Measurements from ENCODE around the gene DVL2. TPM values are rescaled to one million over a fixed set of nuclear protein-coding genes. Genes with fewer than 3 reads are reported as not detected.

DVL2 gene
- total RNA-seq, 2 experiments from 2014 or later: 62.1 to 67.3 TPM

DNA sequence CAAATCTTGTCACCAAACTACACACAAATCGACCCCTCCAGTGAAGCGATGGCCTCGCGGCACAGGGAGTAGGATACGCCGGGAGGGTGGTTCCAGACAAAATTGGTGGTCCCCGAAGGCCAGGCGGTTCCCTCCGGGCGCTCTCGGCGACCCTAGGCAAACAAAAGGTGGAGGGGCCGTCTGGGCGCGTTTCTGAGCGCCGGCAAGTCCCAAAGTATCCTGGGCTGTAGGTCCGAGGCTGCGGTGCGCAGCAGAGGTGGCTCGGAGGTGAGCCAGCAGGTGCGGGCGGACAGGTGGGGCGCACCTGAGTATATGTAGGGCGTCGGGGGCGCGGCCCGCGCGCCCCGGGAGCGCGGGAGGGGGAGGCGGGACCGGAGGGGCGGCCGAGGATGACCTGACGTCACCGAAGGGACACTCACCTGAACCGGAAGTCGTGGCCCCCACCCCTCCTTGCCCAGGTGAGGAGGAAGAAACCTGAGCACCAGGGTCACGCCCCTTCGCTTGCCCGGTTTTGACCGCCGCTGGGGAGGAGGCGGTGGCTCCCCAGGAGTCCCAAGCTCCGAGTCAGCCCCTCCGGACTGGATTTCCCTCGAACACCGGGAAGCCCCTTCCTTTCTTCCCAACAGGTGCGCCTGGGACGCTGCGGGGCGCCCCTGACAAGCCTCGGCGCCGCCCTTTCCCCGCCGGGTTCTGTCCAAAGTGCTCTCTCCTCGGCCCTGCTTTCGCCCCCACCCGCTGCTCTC lies 28.0 kb upstream of the DVL2 start, which contains the start of gene CLDN7:
TSS of gene CLDN7 (minus strand) at position 287 of the 743 bp plus-strand sequence. CDS start 435 bp downstream, outside the sequence.
- Mint-ChIP-seq H3K27me3 (peaks cover 28% of the 10 kb centered on the region), H3K9me3 (no peaks in the 10 kb centered on the region), H3K4me3 (peak within 1 kb of the TSS; percentile 77), H3K27ac (peak within 1 kb of the TSS; percentile 53), H3K36me3 (no peaks in the 10 kb centered on the region), H3K4me1 (peaks cover 22% of the 10 kb centered on the region)
- ATAC-seq (ENCODE audit: low read depth) (no peak), DNase-seq (peak; percentile 39)
- POLR2A ChIA-PET: interaction anchor here (1.1 kb wide), 1 partner anchor 11 kb away, joined by 5 read pairs; the partner anchor contains the start of gene CTDNEP1

DNA sequence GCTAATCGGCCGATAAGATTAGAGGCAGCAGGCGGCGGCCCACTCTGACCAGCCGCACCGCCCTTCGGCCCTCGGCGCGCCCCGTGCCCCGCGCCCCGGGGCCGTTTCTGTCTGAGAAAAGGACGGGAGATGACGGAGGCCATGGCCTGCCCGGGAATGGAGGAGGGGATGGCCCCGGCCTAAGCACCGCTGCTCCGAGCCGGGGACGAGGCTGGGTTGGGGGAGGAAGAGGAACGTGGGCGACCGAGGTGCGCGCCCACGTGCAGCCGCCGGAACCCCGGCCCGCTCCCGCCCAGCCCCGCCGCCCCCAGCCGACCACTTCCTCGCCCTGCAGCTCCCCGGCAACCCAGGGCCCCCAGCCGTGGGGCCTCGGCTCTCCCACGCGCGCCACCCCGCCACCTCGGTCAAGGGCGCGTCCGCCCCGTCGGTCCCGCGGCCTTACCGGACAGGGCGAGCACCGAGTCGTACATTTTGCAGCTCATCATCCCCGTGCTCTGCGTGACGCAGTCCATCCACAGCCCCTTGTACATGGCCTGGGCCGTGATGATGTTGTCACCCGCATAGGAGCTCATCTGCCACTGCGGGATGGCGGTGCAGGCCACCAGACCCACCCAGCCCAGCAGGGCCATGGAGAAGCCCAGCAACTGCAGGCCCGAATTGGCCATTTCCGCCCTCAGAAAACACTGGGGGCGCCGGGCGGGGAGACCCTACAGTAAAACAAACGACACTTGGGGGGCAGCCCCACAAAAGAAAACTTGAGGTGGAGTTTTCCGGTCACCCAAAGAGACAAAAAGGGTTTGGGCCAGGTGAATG lies 27.3 kb upstream of the DVL2 start:
- peak overlapping the region; percentile 51 for H3K27ac Mint-ChIP-seq
- peaks cover 20% of the 10 kb centered on the region for H3K4me1 Mint-ChIP-seq
- peak; percentile 38 for ATAC-seq (ENCODE audit: low read depth)
- H3K36me3 Mint-ChIP-seq: no peaks in the 10 kb centered on the region
- H3K9me3 Mint-ChIP-seq: no peaks in the 10 kb centered on the region
- POLR2A ChIA-PET: interaction anchor here (0.7 to 1.1 kb wide), 2 partner anchors 10 to 41 kb away, joined by 3 to 5 read pairs; partner anchors contain the start of gene CTDNEP1
- peak overlapping the region; percentile 70 for H3K4me3 Mint-ChIP-seq
- H3K27me3 Mint-ChIP-seq: peaks cover 26% of the 10 kb centered on the region
- DNase-seq: peak; percentile 64

DNA sequence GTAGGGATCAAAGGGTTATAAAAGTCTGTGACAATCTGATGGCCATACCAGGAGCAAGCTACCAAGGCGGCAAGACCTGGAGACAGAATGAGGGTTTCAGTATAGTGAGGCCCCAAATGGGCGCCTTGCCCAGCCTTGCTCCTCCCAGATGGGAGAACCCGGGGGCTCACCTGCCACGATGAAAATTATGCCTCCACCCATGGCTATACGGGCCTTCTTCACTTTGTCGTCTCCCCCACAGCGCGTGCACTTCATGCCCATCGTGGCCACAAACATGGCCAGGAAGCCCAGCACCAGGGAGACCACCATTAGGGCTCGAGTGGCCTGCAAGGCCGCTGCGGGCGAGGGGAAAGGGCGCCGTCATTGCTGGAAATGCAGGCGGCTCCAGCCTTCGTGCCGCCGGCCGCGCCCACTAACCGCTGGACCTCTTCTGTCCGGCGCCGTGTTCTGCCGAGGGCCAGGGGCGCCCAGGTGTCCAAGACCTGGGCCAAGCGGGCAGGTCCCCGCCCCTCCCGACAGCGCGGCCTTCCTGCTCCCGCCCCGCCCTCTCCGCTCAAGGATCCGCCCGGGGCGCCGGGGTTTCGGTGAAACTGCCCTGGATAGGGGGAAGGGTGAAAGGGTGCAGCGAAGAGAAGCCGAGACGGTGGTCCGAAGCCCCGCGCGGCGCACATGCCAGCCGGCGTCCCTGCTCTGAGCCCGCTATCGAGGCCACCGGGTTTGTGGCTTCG lies 26.5 kb upstream of the DVL2 start:
- Mint-ChIP-seq H3K27me3 (peaks cover 25% of the 10 kb centered on the region), H3K27ac (no peak overlapping the region), H3K36me3 (no peaks in the 10 kb centered on the region), H3K4me3 (peak overlapping the region; percentile 63), H3K9me3 (no peaks in the 10 kb centered on the region), H3K4me1 (peaks cover 20% of the 10 kb centered on the region)
- POLR2A ChIA-PET: interaction anchor here (0.7 to 1.1 kb wide), 2 partner anchors 10 to 40 kb away, joined by 3 to 5 read pairs; partner anchors contain the start of gene CTDNEP1
- DNase-seq (no peak), ATAC-seq (ENCODE audit: low read depth) (peak; percentile 58)

GRCh38 chr17:7260151-7260550 lies 25.8 kb upstream of the DVL2 start:
- Mint-ChIP-seq H3K27me3 (peaks cover 25% of the 10 kb centered on the region), H3K4me1 (peaks cover 20% of the 10 kb centered on the region), H3K9me3 (no peaks in the 10 kb centered on the region), H3K36me3 (no peaks in the 10 kb centered on the region), H3K4me3 (peak overlapping the region; percentile 35), H3K27ac (no peak overlapping the region)
- ATAC-seq (ENCODE audit: low read depth) (no peak), DNase-seq (no peak)
- POLR2A ChIA-PET: interaction anchor here (0.8 to 1.3 kb wide), 4 partner anchors 17 to 25 kb away, joined by 3 to 5 read pairs (median 4); partner anchors contain the start of genes DVL2, GABARAP and PHF23

- DNase-seq (no peak), ATAC-seq (ENCODE audit: low read depth) (no peak)
- no peak overlapping the region for H3K4me3 Mint-ChIP-seq
- H3K27me3 Mint-ChIP-seq: peaks cover 23% of the 10 kb centered on the region
- no peak overlapping the region for H3K27ac Mint-ChIP-seq
- peaks cover 5% of the 10 kb centered on the region for H3K36me3 Mint-ChIP-seq
- POLR2A ChIA-PET: interaction anchor here (0.6 to 1.3 kb wide), 5 partner anchors 16 to 150 kb away, joined by 3 to 5 read pairs (median 4); partner anchors contain the start of genes DVL2, GABARAP and PHF23
- peaks cover 20% of the 10 kb centered on the region for H3K4me1 Mint-ChIP-seq
- H3K9me3 Mint-ChIP-seq: no peaks in the 10 kb centered on the region
Observed at GRCh38 chr17:7259555-7259889, 25.2 kb upstream of the DVL2 start.

DNA sequence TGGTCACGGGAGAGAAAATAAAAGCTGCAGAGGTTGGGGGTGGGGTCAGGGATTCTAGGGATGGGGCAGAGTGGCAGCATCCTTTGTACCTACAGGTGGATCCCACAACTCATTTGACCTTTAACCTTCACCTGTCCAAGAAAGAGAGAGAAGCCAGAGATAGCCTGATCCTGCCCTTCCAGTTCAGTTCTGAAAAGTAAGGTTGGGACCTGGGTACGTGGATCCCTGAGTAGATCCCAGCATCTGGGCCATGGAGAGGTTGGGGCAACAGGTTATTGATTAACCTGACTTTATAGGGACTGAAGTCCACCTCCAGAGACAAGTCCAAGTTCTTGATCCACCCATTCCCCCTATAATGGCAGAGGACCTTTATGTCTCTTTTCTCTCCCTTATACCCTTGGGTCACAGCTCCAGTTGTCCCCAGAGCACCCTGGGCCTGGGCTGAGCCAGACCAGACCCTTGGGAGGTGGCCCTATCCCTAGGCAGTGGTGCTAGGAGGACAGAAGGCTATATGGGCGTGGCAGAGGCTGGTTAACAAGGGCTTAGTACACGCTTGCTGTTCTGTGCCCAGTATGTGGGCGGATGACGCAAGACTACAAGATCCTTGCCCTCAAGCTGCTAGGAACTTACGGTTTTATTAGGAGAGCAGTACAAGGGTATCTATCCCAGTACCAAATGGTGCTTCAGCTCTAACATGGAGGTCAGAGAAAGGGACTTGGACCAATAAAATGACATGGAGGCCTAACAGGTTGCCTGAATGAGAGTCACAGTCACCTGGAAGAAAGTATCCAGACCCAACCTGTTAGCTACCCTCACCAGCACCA lies 24.6 kb upstream of the DVL2 start:
- Mint-ChIP-seq H3K9me3 (no peaks in the 10 kb centered on the region), H3K4me1 (peaks cover 21% of the 10 kb centered on the region), H3K27ac (no peak overlapping the region), H3K27me3 (peaks cover 18% of the 10 kb centered on the region), H3K36me3 (peaks cover 7% of the 10 kb centered on the region), H3K4me3 (no peak overlapping the region)
- POLR2A ChIA-PET: interaction anchor here (0.6 to 1.3 kb wide), 4 partner anchors 16 to 151 kb away, joined by 3 to 5 read pairs (median 4); partner anchors contain the start of genes GABARAP and PHF23
- DNase-seq: no peak
- ATAC-seq (ENCODE audit: low read depth): no peak

DNA sequence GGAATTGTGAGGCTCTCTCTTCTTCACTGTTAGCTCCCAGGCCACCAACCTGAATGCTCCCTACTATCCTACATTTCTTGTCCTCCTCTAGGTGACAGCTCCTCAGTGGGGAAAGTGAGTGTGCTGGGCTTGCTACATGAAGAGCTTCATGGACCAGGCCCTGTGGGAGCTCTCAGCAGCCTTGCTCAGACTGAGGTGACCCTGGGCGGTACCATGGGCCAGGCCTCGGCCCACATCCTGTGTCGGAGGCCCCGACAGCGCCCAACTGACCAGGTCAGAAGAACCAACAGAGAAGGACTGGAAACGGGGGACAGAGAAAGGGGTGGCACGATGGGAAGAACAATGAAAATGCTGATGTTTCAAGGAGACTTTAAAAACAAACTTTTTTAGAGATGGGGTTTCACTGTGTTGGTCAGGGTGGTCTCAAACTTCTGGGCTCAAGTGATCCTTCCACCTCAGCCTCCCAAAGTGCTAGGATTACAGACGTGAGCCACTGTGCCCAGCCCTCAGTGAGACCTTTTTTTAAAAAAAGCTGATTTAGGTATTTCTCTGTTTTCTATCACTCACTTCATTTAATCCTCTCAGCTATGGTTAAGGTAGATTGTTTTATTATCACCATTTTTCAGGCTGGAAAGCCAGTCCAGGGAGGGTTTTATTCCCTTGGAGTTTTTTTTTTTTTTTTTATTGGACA lies 22.6 kb upstream of the DVL2 start:
- H3K4me1 Mint-ChIP-seq: peaks cover 23% of the 10 kb centered on the region
- no peaks in the 10 kb centered on the region for H3K9me3 Mint-ChIP-seq
- DNase-seq (no peak), ATAC-seq (ENCODE audit: low read depth) (no peak)
- peaks cover 2% of the 10 kb centered on the region for H3K27me3 Mint-ChIP-seq
- H3K36me3 Mint-ChIP-seq: peaks cover 10% of the 10 kb centered on the region
- H3K4me3 Mint-ChIP-seq: no peak overlapping the region
- POLR2A ChIA-PET: interaction anchor here (0.5 to 2.0 kb wide), 3 partner anchors 19 to 228 kb away, joined by 4 to 6 read pairs (median 4); partner anchors contain the start of gene PHF23
- no peak overlapping the region for H3K27ac Mint-ChIP-seq

DNA sequence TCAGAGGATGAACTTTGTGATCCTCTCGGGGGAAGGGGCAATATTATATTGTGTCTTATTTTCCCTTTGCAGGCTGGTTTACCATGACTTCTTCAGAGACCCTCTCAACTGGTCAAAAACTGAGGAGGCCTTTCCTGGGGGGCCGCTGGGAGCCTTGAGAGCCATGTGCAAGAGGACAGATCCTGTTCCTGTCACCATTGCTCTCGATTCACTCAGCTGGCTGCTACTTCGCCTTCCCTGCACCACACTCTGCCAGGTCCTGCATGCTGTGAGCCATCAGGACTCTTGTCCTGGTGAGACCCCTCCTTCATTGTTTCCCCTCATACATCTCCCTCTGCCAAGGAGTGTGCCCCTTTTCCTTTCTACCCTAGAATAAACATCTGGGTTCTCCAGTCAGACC lies 20.2 kb upstream of the DVL2 start:
- POLR2A ChIA-PET: interaction anchor here (0.6 to 0.7 kb wide), 2 partner anchors 14 to 97 kb away, joined by 4 read pairs; no protein-coding TSS in a partner anchor
- no peaks in the 10 kb centered on the region for H3K27me3 Mint-ChIP-seq
- ATAC-seq (ENCODE audit: low read depth) (no peak), DNase-seq (no peak)
- no peaks in the 10 kb centered on the region for H3K9me3 Mint-ChIP-seq
- no peak overlapping the region for H3K27ac Mint-ChIP-seq
- no peak overlapping the region for H3K4me3 Mint-ChIP-seq
- H3K36me3 Mint-ChIP-seq: peaks cover 10% of the 10 kb centered on the region
- peaks cover 30% of the 10 kb centered on the region for H3K4me1 Mint-ChIP-seq

DNA sequence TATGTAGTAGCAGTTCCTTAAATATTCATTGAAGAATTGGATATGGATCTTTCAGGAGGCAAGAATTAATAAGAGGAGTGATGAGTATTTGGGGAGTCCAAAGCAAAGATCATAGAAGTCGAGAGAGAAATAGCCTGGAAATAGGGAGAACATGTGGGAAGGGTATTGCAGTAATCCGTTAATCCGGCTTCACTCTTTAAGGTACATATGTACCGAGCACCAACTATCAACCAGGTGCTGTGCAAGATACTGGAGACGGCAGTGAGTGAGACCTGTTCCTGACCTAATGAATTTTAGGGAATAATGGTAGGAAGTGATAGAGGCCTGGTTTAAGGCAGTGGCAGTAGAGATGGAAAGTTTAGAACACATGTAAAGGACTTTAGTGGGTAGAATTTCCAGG lies 18.8 kb upstream of the DVL2 start:
- POLR2A ChIA-PET: no interaction called here
- Mint-ChIP-seq H3K4me3 (peak overlapping the region; percentile 99), H3K27ac (peak overlapping the region; percentile 100), H3K4me1 (peaks cover 39% of the 10 kb centered on the region), H3K27me3 (no peaks in the 10 kb centered on the region), H3K36me3 (peaks cover 11% of the 10 kb centered on the region), H3K9me3 (no peaks in the 10 kb centered on the region)
- ATAC-seq (ENCODE audit: low read depth) (no peak), DNase-seq (no peak)

GRCh38 chr17:7252176-7253043 lies 18.1 kb upstream of the DVL2 start, which contains the start of gene ELP5:
TSS of gene ELP5 (plus strand) at chr17:7252215. CDS start at chr17:7252551, 336 bp downstream.
- H3K27ac Mint-ChIP-seq: peak within 1 kb of the TSS; percentile 100
- peak within 1 kb of the TSS; percentile 99 for H3K4me3 Mint-ChIP-seq
- H3K27me3 Mint-ChIP-seq: no peaks in the 10 kb centered on the region
- DNase-seq (peak; percentile 91), ATAC-seq (ENCODE audit: low read depth) (peak; percentile 66)
- no peaks in the 10 kb centered on the region for H3K9me3 Mint-ChIP-seq
- peaks cover 39% of the 10 kb centered on the region for H3K4me1 Mint-ChIP-seq
- POLR2A ChIA-PET: interaction anchor here (0.9 to 4.0 kb wide), 4 partner anchors 10 to 84 kb away, joined by 3 to 56 read pairs (median 19); partner anchors contain the start of genes ACADVL, ACAP1, DLG4 and DVL2
- peaks cover 11% of the 10 kb centered on the region for H3K36me3 Mint-ChIP-seq
